ENCODE results near the gene ATF6B.
"Not testable (repeated sequence)": the region's sequence is repeated elsewhere in the genome, so short reads cannot be mapped to it uniquely, and the experiment has no call there.

ATF6B gene

GRCh38 chr6:32102255-32102654, 25.8 kb downstream of the ATF6B start:
- no peak for DNase-seq

- DNase-seq, result not testable (repeated sequence)
Observed at GRCh38 chr6:32100251-32100650, 27.8 kb downstream of the ATF6B start.

- no peak for DNase-seq
Observed at GRCh38 chr6:32097364-32097763, 30.7 kb downstream of the ATF6B start.

GRCh38 chr6:32096394-32097258, 31.4 kb downstream of the ATF6B start:
- DNase-seq, result no peak

- no peak for DNase-seq
Observed at GRCh38 chr6:32096087-32096393, 32.0 kb downstream of the ATF6B start.

- no peak for DNase-seq
Observed at GRCh38 chr6:32095338-32096086, 32.5 kb downstream of the ATF6B start.

GRCh38 chr6:32092760-32093497, 35.1 kb downstream of the ATF6B start:
- DNase-seq, result no peak

GRCh38 chr6:32089082-32089828, 38.8 kb downstream of the ATF6B start:
- no peak for DNase-seq

GRCh38 chr6:32088487-32089049, 39.5 kb downstream of the ATF6B start:
- no peak for DNase-seq

GRCh38 chr6:32087574-32088486, 40.2 kb downstream of the ATF6B start:
- DNase-seq, result no peak

- no peak for DNase-seq
Observed at GRCh38 chr6:32086661-32087573, 41.1 kb downstream of the ATF6B start.

- DNase-seq, result no peak
Observed at GRCh38 chr6:32085759-32086459, 42.1 kb downstream of the ATF6B start.

GRCh38 chr6:32084780-32085179, 43.3 kb downstream of the ATF6B start:
- no peak for DNase-seq

- DNase-seq, result no peak
Observed at GRCh38 chr6:32083812-32084768, 44.0 kb downstream of the ATF6B start.

- DNase-seq, result no peak
Observed at GRCh38 chr6:32082935-32083334, 45.1 kb downstream of the ATF6B start.

- DNase-seq, result no peak
Observed at GRCh38 chr6:32082478-32082877, 45.6 kb downstream of the ATF6B start.

GRCh38 chr6:32081168-32081990, 46.7 kb downstream of the ATF6B start:
- no peak for DNase-seq
